Right lobe of liver (tissue), 4 donors: ENCODE data around the gene NPAS2.

ENCODE experiments used
- CTCF ChIP-seq, 4 donors: fragments of 200-600 bp in 3 of 4; fragments of 450-650 bp in 1 of 4; IDR thresholded peaks; one replicate each; pipeline versions ENCODE4 v1.5.1 to v1.8.0; 2016 to 2022; ENCODE audit warnings: antibody characterized with exemption in 4 of 4, mild to moderate bottlenecking in 2 of 4
- POLR2A ChIP-seq: fragments of 450-650 bp; IDR thresholded peaks from one replicate; pipeline ENCODE4 v1.6.1; 2017; ENCODE audit warnings: antibody characterized with exemption, mild to moderate bottlenecking
- donor health status: DM: no; HTN: no; CAD: no.
- donor health status: DM: no; HTN: no; CAD: no.
- donor health status: DM: no; HTN: yes; CAD: no.

DNA sequence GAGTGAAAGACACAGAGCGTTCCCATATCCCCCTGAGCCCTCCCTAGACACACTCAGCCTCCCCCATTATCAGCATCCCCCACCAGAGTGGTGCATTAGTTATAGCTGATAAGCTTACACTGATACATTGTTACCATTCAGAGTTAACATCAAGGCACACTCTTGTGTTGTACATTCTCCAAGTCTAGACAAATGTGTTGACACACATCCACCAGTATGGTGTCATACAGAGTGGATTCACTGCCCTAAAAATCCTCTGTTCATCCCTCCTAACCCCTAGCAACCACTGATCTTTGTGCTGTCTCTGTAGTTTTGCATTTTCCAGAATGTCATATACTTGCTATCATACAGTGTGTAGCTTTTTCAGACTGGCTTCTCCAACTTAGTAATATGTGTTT is 104.2 kb downstream of the NPAS2 start:
- TF ChIP-seq CTCF (IDR thresholded peaks at IDR 0.05) (no peak), POLR2A (no peak)
